OCI-LY7 (cell line): ENCODE results near the gene TPK1.

ENCODE experiments used
- CTCF ChIP-seq: fragments of 200-600 bp; sonication (generic); conservative IDR thresholded peaks from 2 replicates; pipeline ENCODE4 v1.5.1; 2014; ENCODE audit warnings: mild to moderate bottlenecking, antibody characterized with exemption, low read length, moderate library complexity, mixed read lengths
- EZH2phosphoT487 ChIP-seq: fragments of 200-600 bp; sonication (generic); IDR thresholded peaks from 2 replicates; pipeline ENCODE4 v1.6.1; 2018; ENCODE audit warnings: low read depth, borderline replicate concordance, mild to moderate bottlenecking, mixed run types, antibody characterized with exemption, low read length, moderate library complexity, mixed read lengths

- TF ChIP-seq CTCF (no peak), EZH2phosphoT487 (no peak)
Observed at GRCh38 chr7:144659211-144659610, 176.6 kb downstream of the TPK1 start.
